ENCODE data around the gene METTL13. TPM values are rescaled to one million over a fixed set of nuclear protein-coding genes. Genes with fewer than 3 reads are reported as not detected.

Gene METTL13
- total RNA-seq, 1 experiment from 2014 or later: 22.0 TPM

DNA sequence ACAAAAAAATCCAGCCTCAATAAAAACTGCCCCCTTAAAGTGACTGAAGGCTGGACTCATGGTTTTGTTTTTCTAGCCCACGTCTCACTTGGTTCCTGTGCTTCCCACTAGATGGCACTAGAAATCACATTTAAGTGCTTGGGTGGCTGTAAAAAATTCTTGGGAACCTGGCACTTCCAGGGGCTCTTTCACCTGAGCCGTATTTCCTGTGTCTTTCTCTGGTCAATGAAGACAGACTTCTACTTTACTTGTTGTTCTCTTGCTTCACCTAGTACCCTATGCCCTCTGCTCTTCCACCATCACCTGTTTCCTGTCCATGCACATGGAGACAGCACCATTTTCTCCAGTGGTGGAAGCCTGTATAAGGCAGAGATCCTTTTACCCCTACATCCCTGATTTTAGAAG lies 20.0 kb downstream of the METTL13 start:
- DNase-seq (ENCODE audit: low read depth): peak; percentile 43

GRCh38 chr1:171802207-171802606 lies 20.7 kb downstream of the METTL13 start:
- DNase-seq (ENCODE audit: low read depth): no peak

- DNase-seq (ENCODE audit: low read depth): peak; percentile 45
Measured at GRCh38 chr1:171803045-171803444, 21.6 kb downstream of the METTL13 start.

DNA sequence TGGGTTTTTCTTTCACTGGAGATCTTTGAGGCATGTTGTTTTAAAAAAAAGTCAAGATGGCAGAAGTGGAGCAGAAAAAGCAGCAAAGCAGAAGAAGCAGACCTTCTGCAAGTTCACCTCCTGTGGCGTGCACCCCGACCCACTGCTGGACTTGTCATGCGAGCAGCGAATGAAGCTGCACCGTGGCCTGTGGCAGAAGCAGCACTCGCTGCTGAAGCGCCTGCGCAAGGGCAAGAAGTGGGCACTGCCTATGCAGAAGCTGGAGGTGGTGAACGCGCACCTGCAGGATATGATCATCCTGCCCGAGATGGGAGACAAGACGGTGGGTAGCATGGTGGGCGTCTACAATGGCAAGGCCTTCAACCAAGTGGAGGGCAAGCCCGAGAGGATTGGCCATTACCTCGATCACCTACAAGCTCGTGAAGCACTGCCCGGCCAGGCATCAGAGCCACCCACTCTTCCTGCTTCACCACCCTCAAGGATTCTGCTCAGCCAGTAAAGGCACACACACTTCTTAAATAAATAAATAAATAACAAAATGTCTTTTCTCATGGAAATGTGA lies 22.1 kb downstream of the METTL13 start:
- no peak for DNase-seq (ENCODE audit: low read depth)

- peak; percentile 49 for DNase-seq (ENCODE audit: low read depth)
Measured at GRCh38 chr1:171805395-171806115, 24.1 kb downstream of the METTL13 start.

GRCh38 chr1:171807556-171807955 lies 26.1 kb downstream of the METTL13 start:
- no peak for DNase-seq (ENCODE audit: low read depth)

DNA sequence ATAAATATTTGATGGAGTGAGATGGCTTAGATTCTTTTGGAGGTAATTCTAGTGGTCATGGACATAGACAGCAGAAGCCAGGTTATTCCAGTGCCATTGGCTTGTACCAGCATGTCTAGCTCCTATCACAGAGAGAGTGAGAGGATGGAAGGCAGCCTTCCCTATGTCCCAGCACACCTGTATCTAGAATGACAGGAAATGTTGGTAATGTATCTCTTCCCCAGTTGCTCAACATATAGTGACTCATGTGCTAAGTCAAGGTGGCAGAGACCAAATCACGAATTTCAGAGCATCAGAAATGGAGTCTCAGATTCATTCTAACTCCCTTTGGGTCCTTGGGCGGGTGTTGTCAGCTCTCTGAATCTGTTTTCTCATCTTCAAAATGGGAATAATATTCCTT lies 28.4 kb downstream of the METTL13 start:
- DNase-seq (ENCODE audit: low read depth): no peak

GRCh38 chr1:171811672-171812071 lies 30.2 kb downstream of the METTL13 start:
- no peak for DNase-seq (ENCODE audit: low read depth)

DNA sequence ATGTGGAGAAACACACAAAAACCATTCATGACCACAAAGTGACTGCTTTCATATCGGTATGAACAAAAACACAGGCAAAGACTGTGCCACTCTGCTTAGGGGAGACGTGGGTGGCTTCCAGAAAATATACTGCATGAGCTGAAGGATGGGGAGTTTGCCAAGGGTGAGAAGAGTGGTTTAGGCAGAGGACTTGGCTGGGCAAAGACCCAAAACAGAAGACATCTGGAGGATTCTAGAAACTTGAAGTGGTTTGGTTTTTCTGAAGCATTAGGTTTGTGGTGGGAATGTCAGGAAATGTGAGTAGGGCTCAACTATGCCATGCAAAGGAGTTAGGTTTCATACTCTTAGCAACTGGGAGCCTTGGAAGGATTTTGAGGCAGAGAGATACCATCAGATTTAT lies 33.2 kb downstream of the METTL13 start:
- peak; percentile 86 for DNase-seq (ENCODE audit: low read depth)

- no peak for DNase-seq (ENCODE audit: low read depth)
Measured at GRCh38 chr1:171816300-171816901, 34.9 kb downstream of the METTL13 start.

- DNase-seq (ENCODE audit: low read depth): peak; percentile 84
Measured at GRCh38 chr1:171817511-171818265, 36.2 kb downstream of the METTL13 start.

GRCh38 chr1:171819946-171820345 lies 38.5 kb downstream of the METTL13 start:
- DNase-seq (ENCODE audit: low read depth): no peak

GRCh38 chr1:171826973-171827372 lies 45.5 kb downstream of the METTL13 start:
- DNase-seq (ENCODE audit: low read depth): no peak

- DNase-seq (ENCODE audit: low read depth): no peak
Measured at GRCh38 chr1:171828794-171829193, 47.3 kb downstream of the METTL13 start.

DNA sequence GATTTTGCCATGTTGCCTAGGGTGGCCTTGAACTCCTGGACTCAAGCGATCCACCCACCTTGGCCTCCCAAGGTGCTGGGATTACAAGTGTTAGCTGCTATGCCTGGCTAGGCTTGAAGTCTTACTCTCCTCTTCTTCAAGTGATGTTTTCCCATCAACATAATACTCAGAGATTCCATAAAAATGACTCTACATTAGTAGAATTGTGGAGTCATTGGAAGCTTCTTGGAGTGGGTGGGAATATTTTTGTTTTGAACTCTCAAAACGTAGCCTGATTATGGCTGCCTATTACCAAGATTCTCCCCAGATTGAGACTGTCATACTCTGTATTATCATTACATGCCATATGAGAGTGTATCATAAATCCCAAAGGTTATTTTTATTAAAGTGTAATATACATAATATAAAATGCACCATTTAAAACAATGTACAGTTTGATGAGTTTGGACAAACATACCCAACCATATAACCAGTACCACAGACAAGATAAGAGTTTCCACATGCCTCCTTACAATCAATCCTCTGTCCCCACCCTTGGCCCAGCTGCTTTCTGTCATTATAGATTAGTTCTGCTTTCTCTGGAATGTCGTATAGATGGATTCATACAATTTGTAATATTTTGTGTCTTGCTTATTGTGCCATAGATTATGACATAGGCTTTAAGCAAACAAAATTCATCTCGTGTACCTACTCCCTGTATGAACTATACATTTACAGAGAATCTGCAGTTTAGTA lies 51.8 kb downstream of the METTL13 start:
- peak; percentile 34 for DNase-seq (ENCODE audit: low read depth)

GRCh38 chr1:171834821-171835220 lies 53.4 kb downstream of the METTL13 start:
- DNase-seq (ENCODE audit: low read depth): no peak

- DNase-seq (ENCODE audit: low read depth): no peak
Measured at GRCh38 chr1:171835891-171836290, 54.4 kb downstream of the METTL13 start.

DNA sequence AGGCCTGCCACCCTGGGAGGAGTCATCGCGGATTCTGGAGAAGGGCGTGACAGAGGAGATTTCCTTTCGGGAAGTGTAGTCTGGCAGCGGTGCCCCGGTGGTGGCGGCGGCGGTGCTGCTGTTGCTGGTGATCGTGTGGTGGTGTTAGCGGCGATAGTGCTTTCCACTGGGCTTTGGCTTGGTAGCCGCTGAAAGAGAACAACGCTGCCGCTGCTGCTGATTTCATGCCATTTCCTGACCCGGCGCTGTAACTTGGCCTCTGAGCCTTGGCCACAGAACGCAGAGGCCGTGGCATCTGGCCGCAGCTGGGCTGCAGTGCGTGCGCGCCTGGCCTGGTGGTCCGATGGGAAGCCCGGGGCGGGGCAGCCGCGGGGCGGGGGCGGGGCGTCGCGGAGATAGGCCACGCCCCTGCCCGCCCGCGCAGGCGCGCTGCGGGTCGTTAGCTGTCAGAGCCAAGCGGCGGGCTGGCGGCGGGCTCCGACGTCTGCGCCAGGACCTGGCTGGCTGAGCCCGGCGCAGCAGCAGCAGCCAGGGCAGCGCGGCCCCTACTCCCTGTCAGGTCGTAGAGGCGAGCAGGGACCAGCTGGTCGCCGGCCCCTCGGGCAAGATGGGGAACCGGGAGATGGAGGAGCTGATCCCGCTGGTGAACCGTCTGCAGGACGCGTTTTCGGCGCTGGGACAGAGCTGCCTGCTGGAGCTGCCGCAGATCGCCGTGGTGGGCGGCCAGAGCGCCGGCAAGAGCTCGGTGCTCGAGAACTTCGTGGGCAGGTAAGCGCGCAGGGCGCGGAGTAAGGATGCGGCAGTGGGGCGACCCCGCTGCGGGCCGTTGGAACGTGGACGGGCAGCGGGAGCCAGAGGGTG lies 59.8 kb downstream of the METTL13 start, which contains the start of gene DNM3:
Gene DNM3, plus strand, starts transcription at position 449 of the 861 bp plus-strand sequence. Its CDS starts 159 bp downstream, at position 608.
- DNase-seq (ENCODE audit: low read depth): peak; percentile 75

GRCh38 chr1:171841931-171842761 lies 60.7 kb downstream of the METTL13 start:
- DNase-seq (ENCODE audit: low read depth): no peak

GRCh38 chr1:171844381-171844780 lies 62.9 kb downstream of the METTL13 start:
- DNase-seq (ENCODE audit: low read depth): peak; percentile 26

Data from RPMI7951 (cell line).